NCI-H774 (cell line): Measurements from ENCODE around the gene TJP3.

Source experiments
- DNase-seq: peaks from one replicate; lab custom pipeline; 2025; lab: John Stamatoyannopoulos, UW

Gene TJP3

GRCh38 chr19:3670796-3671679, 37.1 kb upstream of the TJP3 start:
- DNase-seq, result no peak

- DNase-seq, result no peak
These were observed 36.3 kb upstream of the TJP3 start for GRCh38 chr19:3671680-3672574.

GRCh38 chr19:3672575-3672948, 35.6 kb upstream of the TJP3 start:
- DNase-seq, result no peak

- DNase-seq, result no peak
These were observed 35.2 kb upstream of the TJP3 start for GRCh38 chr19:3672993-3673392.

- no peak for DNase-seq
These were observed 34.4 kb upstream of the TJP3 start for GRCh38 chr19:3673506-3674439.

GRCh38 chr19:3674784-3675543, 33.2 kb upstream of the TJP3 start:
- no peak for DNase-seq

GRCh38 chr19:3678188-3678587, 30.0 kb upstream of the TJP3 start:
- no peak for DNase-seq

GRCh38 chr19:3679138-3679537, 29.0 kb upstream of the TJP3 start:
- DNase-seq, result no peak

- no peak for DNase-seq
These were observed 28.6 kb upstream of the TJP3 start for GRCh38 chr19:3679581-3679980.

- DNase-seq, result no peak
These were observed 27.2 kb upstream of the TJP3 start for GRCh38 chr19:3680939-3681338.

GRCh38 chr19:3682286-3682685, 25.9 kb upstream of the TJP3 start:
- no peak for DNase-seq

- no peak for DNase-seq
These were observed 25.3 kb upstream of the TJP3 start for GRCh38 chr19:3682741-3683404.

GRCh38 chr19:3683405-3684053, 24.7 kb upstream of the TJP3 start:
- no peak for DNase-seq

GRCh38 chr19:3684054-3684816, 23.9 kb upstream of the TJP3 start:
- no peak for DNase-seq

- no peak for DNase-seq
These were observed 23.3 kb upstream of the TJP3 start for GRCh38 chr19:3684817-3685410.

- no peak for DNase-seq
These were observed 20.8 kb upstream of the TJP3 start for GRCh38 chr19:3687393-3687773.

GRCh38 chr19:3687774-3688706, 20.1 kb upstream of the TJP3 start:
- no peak for DNase-seq
